DND-41 (cell line): Measurements from ENCODE around the gene MTREX.

ENCODE experiments used
- ATAC-seq: fragments of 200-7000 bp; cut with Tn5 transposase; 3 replicates; pipeline ENCODE4 v1.9.1; 2021; ENCODE audit warnings: low read depth; ENCODE audit not compliant: insufficient read depth
- DNase-seq: peaks from one replicate; pipeline ENCODE4 v3.0.0-alpha.2; 2020
- H2AFZ ChIP-seq: 2 replicates; pipeline ENCODE4 v1.6.0; 2012; ENCODE audit warnings: low read depth, low read length
- H3K27ac ChIP-seq: 2 replicates; pipeline ENCODE4 v1.5.1; 2012; ENCODE audit warnings: low read length, inconsistent platforms
- H3K27me3 ChIP-seq: fragments of 200-600 bp; sonication (generic); 2 replicates; pipeline ENCODE4 v1.6.0; 2012; ENCODE audit warnings: low read length, mild to moderate bottlenecking, inconsistent platforms; ENCODE audit not compliant: insufficient read depth, poor library complexity
- H3K36me3 ChIP-seq: 2 replicates; pipeline ENCODE4 v1.5.1; 2012; ENCODE audit warnings: low read length, inconsistent platforms; ENCODE audit not compliant: insufficient read depth
- H3K4me1 ChIP-seq: 2 replicates; pipeline ENCODE4 v1.5.1; 2012; ENCODE audit warnings: mild to moderate bottlenecking, low read length; ENCODE audit not compliant: insufficient read depth
- H3K4me2 ChIP-seq: 2 replicates; pipeline ENCODE4 v1.6.0; 2012; ENCODE audit warnings: mild to moderate bottlenecking, moderate library complexity, low read length, inconsistent platforms; ENCODE audit not compliant: insufficient read depth
- H3K4me3 ChIP-seq, 2 experiments: fragments of 200-600 bp in 1 of 2; shearing (Covaris generic) in 1 of 2; 2 replicates each; pipeline ENCODE4 v1.5.1; 2012 to 2016; ENCODE audit warnings: inconsistent platforms in 2 of 2, low read length in 2 of 2, mild to moderate bottlenecking in 2 of 2, low read depth in 1 of 2, moderate library complexity in 1 of 2
- H3K79me2 ChIP-seq: 2 replicates; pipeline ENCODE4 v1.6.0; 2012; ENCODE audit warnings: low read length, inconsistent platforms; ENCODE audit not compliant: insufficient read depth
- H3K9ac ChIP-seq: 2 replicates; pipeline ENCODE4 v1.6.0; 2012; ENCODE audit warnings: low read depth, mild to moderate bottlenecking, inconsistent platforms, low read length, moderate library complexity
- H3K9me3 ChIP-seq: 2 replicates; pipeline ENCODE4 v1.5.1; 2012; ENCODE audit warnings: low read length, moderate library complexity, mild to moderate bottlenecking, inconsistent platforms; ENCODE audit not compliant: insufficient read depth, severe bottlenecking
- H4K20me1 ChIP-seq: 2 replicates; pipeline ENCODE4 v1.6.0; 2012; ENCODE audit warnings: low read length; ENCODE audit not compliant: insufficient read depth
- CTCF ChIP-seq: IDR thresholded peaks from 2 replicates; pipeline ENCODE4 v1.5.1; 2012; ENCODE audit warnings: borderline replicate concordance, low read length, moderate library complexity, mild to moderate bottlenecking; ENCODE audit not compliant: poor library complexity, severe bottlenecking; ENCODE audit errors: extremely low read depth
- EZH2 ChIP-seq: IDR thresholded peaks from 3 replicates; pipeline ENCODE4 v1.6.1; 2012; ENCODE audit warnings: borderline replicate concordance, low read depth, mild to moderate bottlenecking, moderate library complexity, low read length, inconsistent platforms; ENCODE audit not compliant: severe bottlenecking

MTREX gene

GRCh38 chr5:55386356-55386755 is 78.6 kb downstream of the MTREX start:
- DNase-seq (no peak), ATAC-seq (no peak)
- Histone ChIP-seq H2AFZ (no peak overlapping the region), H3K4me3 (no peak overlapping the region), H3K27ac (no peak overlapping the region), H4K20me1 (no peaks in the 10 kb centered on the region), H3K9ac (no peak overlapping the region), H3K79me2 (0 out of 2 replicates have a peak, but pooled peaks cover 4% of the 10 kb centered on the region), H3K9me3 (peaks cover 8% of the 10 kb centered on the region), H3K27me3 (no peaks in the 10 kb centered on the region), H3K4me2 (no peak overlapping the region), H3K36me3 (peaks cover 67% of the 10 kb centered on the region), H3K4me1 (no peaks in the 10 kb centered on the region)
- TF ChIP-seq CTCF: no peak
- no peak for TF ChIP-seq EZH2

- no peaks in the 10 kb centered on the region for H4K20me1 ChIP-seq
- H3K27ac ChIP-seq: no peak overlapping the region
- no peak overlapping the region for H3K4me2 ChIP-seq
- no peaks in the 10 kb centered on the region for H3K27me3 ChIP-seq
- H3K4me3 ChIP-seq: no peak overlapping the region
- no peak overlapping the region for H3K9ac ChIP-seq
- H3K36me3 ChIP-seq: peaks cover 67% of the 10 kb centered on the region
- H2AFZ ChIP-seq: no peak overlapping the region
- DNase-seq (no peak), ATAC-seq (no peak)
- H3K9me3 ChIP-seq: peaks cover 12% of the 10 kb centered on the region
- H3K79me2 ChIP-seq: 0 out of 2 replicates have a peak, but pooled peaks cover 4% of the 10 kb centered on the region
- no peaks in the 10 kb centered on the region for H3K4me1 ChIP-seq
- TF ChIP-seq CTCF (no peak), EZH2 (no peak)
Observed at GRCh38 chr5:55387865-55388264, 80.1 kb downstream of the MTREX start.

DNA sequence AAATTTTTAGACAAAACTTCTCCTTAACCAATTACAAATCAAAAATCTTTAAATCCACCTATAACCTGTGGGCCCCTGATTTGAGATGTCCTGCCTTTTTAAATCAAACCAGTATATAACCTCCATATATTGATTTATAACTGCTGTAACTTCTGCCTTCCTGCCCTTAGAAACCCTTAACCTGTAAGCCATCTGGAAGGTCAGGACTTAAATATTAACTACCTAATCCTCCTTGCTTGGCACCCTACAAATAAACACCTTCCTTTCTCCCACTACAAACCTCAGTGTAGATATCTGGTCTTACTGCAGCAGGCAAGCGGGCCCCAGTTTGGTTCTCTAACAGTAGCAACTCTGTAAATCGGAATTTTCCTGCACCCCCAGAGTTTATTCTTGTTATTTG is 83.9 kb downstream of the MTREX start:
- Histone ChIP-seq H3K9ac (no peak overlapping the region), H3K79me2 (no peaks in the 10 kb centered on the region), H3K9me3 (peaks cover 11% of the 10 kb centered on the region), H3K27me3 (no peaks in the 10 kb centered on the region), H3K36me3 (peaks cover 57% of the 10 kb centered on the region), H3K27ac (no peak overlapping the region), H3K4me1 (no peaks in the 10 kb centered on the region), H4K20me1 (no peaks in the 10 kb centered on the region), H3K4me2 (no peak overlapping the region), H2AFZ (no peak overlapping the region), H3K4me3 (no peak overlapping the region)
- TF ChIP-seq EZH2: no peak
- TF ChIP-seq CTCF: no peak
- ATAC-seq (no peak), DNase-seq (no peak)

GRCh38 chr5:55392669-55393068 is 84.9 kb downstream of the MTREX start:
- H2AFZ ChIP-seq: no peak overlapping the region
- H3K79me2 ChIP-seq: no peaks in the 10 kb centered on the region
- H3K27ac ChIP-seq: no peak overlapping the region
- H4K20me1 ChIP-seq: no peaks in the 10 kb centered on the region
- no peak for DNase-seq
- H3K4me2 ChIP-seq: no peak overlapping the region
- no peak for ATAC-seq
- H3K4me3 ChIP-seq: no peak overlapping the region
- no peak overlapping the region for H3K9ac ChIP-seq
- peaks cover 56% of the 10 kb centered on the region for H3K36me3 ChIP-seq
- H3K9me3 ChIP-seq: peaks cover 11% of the 10 kb centered on the region
- no peaks in the 10 kb centered on the region for H3K27me3 ChIP-seq
- no peak for TF ChIP-seq EZH2
- TF ChIP-seq CTCF: no peak
- no peaks in the 10 kb centered on the region for H3K4me1 ChIP-seq
